HPDE6-E6E7 (cell line): ENCODE data around the gene PI4KA.
A peak's percentile ranks its signal among the peaks of the same experiment; 100 is the strongest.

ENCODE experiments used
- DNase-seq: peaks from one replicate; pipeline ENCODE4 v3.0.0; 2011; ENCODE audit warnings: missing footprints; ENCODE audit errors: extremely low spot score

The PI4KA gene

GRCh38 chr22:20793748-20794649, 64.6 kb downstream of the PI4KA start:
- DNase-seq: no peak

DNA sequence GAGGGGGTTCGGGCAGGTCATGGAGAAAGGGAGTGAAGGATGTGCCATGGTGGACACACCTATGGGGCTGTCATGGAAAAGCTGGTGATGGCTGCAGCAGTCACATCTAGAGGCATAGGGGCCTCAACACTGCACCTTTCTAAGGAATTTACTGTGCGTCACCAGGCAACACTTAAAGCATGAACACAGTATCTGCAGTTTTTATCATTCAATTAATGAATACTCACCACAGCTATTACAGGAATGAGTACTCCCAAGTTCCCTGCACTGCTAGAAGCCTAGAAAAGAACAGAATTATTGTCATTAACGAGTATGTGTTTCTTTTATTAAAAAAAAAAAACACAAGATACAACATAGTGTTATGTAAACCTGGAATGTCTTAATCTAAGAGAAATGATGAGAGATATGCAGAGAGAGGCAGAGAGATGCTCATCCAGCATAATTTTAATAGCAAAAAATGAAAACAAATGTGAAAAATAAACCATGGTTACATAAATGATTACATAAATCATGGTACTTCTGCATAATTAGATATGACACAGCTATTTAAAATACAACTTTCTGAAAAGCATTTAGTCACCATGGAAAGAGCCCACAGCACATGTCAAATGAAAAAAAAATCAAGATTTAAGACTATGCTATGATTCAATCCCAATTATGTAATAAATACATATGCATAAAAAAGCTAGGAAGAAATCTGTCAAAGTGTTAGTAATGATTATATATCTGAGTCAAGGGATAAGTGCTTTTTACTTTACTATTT, 65.5 kb downstream of the PI4KA start:
- no peak for DNase-seq

- DNase-seq: no peak
Observed at GRCh38 chr22:20792221-20792965, 66.2 kb downstream of the PI4KA start.

- no peak for DNase-seq
Observed at GRCh38 chr22:20788627-20789344, 69.8 kb downstream of the PI4KA start.

DNA sequence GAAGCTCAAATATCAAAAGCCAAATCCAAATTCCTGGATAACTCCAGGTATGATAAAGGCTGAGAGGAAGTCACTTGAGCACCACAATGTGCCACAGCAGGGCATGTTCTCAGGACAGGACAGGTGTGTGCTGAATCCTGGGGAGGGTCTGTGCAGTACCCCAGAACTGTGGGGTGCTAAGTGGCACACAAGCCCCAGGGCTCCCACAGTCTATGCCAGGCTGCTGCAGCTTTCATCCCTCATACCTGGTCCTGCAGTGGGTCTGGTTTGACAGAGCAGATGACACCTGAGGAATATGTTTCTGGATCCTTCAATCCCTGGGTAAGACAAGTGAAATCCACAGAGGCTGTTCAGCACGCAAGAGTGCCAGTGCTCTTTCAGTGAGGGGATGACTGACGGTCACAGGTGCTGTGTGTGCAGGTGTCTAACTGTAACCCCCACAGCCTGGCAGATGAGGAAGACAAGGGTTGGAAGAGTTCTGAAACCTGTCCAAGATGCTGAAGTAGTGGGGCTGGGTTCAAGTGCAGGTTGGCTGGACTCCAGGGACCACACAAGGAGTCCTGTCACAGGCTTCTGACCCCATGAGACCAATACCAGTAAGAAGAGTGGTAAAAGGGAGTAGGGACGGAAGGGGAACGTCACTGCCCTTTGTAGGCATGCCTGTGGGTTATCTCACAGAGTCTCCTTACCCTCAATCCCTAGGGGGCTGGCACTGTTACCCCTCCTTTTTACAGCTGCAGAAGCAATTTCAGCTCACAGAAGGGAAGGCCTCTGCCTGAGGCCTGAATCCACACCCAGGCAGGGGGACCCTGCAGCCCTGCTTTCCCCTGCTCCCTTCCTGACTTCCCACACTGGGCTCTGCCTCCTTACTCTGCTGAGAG, 70.6 kb downstream of the PI4KA start:
- DNase-seq: no peak

DNA sequence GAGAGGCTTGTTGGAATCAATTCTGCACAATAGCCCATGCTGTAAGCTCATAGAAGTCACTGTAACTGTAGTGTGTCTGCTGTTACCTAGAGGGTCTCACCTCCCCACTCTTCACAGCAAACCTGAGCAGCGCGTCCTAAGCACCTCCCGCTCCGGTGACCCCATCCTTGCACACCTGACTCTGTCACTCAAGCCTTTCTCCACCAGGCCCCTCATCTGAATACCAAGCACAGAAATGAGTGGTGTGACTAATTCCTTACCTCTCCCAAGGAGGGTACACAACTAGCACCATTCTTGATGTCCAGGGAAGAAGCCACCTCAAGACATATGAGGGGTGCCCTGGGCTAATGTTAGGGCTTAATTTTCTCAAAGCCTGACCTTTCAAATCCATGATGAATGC, 71.4 kb downstream of the PI4KA start:
- no peak for DNase-seq

DNA sequence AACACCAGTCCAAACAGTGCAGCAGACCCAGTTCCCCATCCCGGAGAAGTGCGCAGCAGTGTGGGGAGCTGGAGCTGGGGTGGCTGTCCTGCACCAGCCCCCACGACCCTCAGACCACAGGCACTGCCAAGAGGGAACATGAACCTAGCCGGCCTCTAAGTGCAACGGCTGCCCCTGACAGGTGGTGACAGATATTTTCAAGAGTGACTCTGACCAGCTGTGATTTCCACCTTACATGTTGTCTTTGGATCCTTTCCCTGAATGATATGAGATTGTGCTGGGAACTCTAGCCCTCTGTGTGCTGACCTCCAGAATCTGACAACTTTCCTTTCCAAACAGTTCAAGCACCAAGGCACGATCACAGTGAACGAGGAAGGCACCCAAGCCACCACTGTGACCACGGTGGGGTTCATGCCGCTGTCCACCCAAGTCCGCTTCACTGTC, 72.1 kb downstream of the PI4KA start:
- no peak for DNase-seq

DNA sequence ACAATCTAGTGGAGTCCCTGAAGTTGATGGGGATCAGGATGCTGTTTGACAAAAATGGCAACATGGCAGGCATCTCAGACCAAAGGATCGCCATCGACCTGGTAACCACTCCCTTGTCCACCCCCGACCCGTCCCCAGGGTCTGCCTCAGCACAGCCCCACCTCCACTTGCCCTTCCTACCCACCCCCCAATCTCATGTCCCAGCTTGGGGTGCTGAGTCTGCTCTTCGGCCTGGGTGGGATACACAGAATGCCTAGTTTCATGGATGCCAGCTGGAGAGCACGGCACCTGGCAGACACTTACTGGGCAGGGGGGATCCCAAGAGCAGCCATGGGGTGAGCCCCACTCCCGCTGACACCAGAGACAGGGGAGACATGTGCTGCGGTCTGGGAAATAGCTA, 72.6 kb downstream of the PI4KA start:
- DNase-seq: no peak

- no peak for DNase-seq
Observed at GRCh38 chr22:20785415-20785814, 73.2 kb downstream of the PI4KA start.

DNA sequence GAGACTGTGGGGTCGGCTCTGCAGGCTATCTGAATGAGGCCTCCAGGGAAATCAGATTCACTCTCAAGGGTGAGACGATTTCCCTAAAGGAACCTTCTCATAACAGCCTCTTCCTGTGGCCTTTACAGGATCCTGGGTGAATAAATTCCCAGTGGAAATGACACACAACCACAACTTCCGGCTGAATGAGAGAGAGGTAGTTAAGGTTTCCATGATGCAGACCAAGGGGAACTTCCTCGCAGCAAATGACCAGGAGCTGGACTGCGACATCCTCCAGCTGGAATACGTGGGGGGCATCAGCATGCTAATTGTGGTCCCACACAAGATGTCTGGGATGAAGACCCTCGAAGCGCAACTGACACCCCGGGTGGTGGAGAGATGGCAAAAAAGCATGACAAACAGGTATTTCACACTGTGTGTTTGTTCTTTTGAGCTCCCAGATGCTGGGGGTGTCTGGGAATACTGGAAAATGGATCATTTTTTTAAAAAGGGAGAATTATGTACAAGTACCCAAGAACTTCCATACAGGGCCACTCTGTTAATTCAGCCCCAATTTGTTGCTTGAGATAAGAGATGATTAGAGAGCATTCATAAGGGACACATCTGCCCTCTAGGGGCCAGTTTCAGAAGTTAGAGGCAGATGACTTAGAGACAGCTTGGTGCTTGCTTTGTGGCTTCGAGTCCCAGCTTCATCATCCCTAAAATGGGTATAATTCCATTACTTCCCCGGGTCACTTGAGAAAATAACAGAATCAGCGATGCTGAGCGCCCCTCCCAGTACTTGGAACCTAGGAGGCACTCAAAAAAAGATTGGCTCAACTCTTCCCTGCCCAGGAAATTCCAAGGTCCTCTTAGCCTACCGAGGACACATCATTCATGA, 74.5 kb downstream of the PI4KA start:
- peak; percentile 28 for DNase-seq

DNA sequence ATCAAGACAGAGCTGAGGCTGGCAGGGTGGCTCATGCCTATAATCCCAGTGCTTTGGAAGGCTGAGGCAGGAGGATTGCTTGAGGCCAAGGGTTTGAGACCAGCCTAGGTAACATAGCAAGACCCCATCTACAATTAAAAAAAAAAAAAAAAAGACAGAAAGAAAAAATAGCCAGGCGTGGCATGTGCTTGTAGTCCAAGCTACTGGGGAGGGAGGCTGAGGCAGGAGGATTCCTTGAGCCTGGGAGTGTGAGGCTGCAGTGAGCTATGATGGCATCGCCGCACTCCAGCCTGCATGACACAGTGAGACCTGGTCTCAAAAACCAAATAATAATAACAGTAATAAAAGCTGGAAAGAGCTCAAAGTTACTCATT, 75.3 kb downstream of the PI4KA start:
- no peak for DNase-seq

- no peak for DNase-seq
Observed at GRCh38 chr22:20782596-20783299, 75.9 kb downstream of the PI4KA start.

- DNase-seq: no peak
Observed at GRCh38 chr22:20782083-20782482, 76.5 kb downstream of the PI4KA start.

GRCh38 chr22:20781272-20781990, 77.2 kb downstream of the PI4KA start:
- no peak for DNase-seq

GRCh38 chr22:20779818-20780158, 78.8 kb downstream of the PI4KA start:
- no peak for DNase-seq

DNA sequence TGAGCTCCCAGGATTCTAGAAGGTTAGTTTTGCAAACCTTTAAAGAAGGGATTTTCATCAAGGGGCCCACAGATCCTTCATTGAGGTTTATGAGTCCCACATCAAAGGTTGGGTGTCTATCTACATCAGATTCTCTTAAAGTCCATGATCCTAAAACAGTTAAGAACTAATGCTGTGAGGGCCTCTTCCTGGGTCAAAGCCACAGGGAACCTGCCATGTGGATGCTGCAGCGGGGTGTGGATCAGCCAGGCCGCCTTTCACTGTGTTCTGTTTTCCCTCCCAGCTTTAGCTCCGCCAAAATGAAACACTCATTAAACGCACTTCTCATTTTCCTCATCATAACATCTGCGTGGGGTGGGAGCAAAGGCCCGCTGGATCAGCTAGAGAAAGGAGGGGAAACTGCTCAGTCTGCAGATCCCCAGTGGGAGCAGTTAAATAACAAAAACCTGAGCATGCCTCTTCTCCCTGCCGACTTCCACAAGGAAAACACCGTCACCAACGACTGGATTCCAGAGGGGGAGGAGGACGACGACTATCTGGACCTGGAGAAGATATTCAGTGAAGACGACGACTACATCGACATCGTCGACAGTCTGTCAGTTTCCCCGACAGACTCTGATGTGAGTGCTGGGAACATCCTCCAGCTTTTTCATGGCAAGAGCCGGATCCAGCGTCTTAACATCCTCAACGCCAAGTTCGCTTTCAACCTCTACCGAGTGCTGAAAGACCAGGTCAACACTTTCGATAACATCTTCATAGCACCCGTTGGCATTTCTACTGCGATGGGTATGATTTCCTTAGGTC, 79.4 kb downstream of the PI4KA start:
- no peak for DNase-seq

DNA sequence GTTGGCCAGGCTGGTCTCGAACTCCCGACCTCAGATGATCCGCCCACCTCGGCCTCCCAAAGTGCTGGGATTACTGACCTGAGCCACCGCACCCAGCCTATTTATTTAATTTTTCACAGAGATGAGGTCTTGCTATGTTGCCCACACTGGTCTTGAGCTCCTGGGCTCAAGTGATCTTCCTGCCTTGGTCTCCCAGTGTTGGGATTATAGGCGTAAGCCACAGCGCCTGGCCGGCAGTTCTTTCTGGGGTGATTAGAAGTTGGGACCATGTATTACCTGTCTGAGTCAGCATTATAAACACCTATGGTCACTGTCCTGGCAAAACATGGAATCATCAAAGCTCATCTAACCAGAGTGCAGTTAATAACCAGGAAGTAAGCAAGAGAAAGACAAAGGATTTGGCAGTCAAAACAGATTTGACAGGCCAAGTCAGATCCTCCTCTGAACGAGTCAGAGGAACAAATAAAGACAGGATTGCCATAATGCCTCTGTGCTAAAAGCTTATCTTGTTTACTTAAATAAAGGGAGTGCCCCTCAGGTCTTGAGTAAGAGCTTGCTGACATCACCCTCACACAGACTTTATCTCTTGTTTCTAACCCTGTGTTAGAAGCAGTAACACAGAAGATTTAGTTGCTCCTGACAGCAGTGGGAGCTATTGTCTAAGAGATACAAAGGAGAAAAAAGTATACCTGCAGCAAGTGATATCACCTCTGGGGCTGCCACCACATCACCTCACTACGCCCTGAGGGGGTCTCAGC, 81.0 kb downstream of the PI4KA start:
- peak; percentile 91 for DNase-seq
